GM18498 (cell line): Measurements from ENCODE around the gene KCNIP1.

Experiments used
- ATAC-seq: cut with Tn5 transposase; IDR thresholded peaks from one replicate; pipeline ENCODE4 v1.9.1; 2021; ENCODE audit warnings: mild to moderate bottlenecking, moderate library complexity; ENCODE audit not compliant: unreplicated experiment

The KCNIP1 gene

DNA sequence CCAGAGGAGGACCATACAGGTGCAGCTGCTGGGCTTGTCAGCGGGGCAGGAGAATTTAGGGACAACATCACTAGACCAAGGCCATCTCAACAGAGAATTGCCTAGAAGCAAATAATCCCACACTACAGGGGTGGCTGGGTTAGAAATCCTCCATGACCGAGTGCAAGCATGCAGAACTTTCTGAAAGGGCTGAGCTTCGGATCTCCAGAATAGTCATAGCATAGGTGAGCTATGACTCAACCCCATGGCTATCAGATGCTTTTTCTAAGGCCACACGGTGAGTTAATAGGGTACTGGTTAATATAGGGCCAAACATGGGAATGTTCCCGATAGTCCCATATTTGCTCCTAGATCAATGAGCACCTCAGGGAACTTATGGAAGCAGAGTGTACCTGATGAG lies 4.2 kb downstream of the KCNIP1 start:
- no peak for ATAC-seq

DNA sequence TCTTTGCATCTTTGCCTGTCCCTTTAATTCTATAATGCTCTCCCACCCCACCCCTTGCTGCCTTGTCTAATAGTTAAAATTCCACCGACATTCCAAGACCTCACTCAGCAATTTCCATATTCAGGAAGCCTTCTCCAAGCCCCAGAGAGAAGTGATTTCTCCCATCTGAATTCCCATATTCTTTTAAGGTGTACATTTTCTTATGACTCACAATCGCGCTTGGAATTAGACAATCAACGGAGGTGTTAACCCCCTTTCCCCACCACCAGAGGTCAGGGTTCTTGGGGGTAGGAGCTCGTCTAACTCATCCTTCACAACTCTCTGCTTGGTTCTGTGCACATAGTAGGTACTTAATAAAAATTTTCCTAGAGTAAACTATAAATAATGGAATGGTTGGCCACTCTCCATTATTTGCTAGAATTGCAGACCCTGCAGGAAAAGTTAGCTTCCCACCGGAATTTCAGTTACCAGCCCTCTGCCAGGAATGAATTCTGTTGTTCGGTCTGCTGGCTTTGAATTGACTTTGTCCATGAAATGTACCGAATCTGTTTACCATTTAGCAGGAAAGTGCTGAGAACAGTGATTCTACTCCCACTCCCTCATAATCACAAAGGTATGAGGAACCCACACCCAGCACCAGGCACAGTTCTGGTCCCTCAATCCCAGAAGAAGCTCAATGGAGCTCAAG lies 5.0 kb downstream of the KCNIP1 start:
- ATAC-seq = no peak

DNA sequence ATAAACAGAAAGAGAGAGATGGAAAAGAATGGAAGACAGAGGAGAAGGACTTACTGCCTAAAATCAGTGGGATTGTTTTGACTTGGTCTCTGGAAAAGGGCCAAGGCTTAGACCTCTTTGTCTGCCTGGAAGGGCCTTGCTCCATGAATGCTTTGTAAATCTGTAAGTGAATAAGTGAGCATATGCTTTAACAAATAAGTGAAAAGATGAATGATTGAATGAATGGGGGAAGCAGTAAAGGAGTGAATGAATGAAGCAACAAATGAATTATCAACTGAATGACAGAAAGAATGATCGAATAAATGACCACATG lies 5.5 kb downstream of the KCNIP1 start:
- ATAC-seq = no peak

DNA sequence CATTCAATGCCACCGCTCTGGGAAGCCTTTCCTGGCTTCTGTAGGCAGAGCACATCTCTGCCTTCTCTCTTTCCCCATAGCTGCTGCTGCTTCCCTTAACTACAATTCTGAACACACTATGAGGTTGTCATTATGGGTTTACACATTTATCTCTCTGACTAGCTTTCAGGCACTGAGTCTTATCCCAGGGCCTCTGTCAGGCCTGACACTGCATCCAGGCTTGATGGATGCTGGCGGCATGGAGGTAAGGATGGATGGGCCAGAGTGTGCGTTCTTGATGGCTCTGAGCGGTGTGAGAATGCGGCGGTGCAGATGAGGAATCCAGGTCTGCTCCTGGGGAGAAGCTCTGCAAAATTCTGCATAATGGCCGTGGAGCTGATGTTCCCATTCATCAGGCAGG lies 6.3 kb downstream of the KCNIP1 start:
- no peak for ATAC-seq

DNA sequence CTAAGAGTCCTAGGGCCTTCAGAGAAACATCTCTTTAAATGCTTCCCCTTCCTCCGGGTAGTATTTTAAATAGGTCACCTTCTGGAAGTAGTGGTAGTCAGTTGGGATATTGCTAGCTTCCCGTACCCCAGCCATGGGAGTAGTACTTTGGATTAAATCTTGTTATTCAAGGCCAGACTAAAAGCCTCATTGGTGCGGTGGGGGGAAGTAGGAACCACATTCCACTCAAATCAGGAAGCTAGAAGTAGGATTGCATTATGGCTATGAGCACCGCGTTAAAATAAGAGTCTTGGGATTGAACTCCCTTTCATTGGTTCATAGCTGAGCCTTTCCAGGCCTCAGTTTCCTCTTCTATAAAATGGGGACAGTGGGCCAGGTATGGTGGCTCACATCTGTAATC lies 6.7 kb downstream of the KCNIP1 start:
- ATAC-seq = no peak

DNA sequence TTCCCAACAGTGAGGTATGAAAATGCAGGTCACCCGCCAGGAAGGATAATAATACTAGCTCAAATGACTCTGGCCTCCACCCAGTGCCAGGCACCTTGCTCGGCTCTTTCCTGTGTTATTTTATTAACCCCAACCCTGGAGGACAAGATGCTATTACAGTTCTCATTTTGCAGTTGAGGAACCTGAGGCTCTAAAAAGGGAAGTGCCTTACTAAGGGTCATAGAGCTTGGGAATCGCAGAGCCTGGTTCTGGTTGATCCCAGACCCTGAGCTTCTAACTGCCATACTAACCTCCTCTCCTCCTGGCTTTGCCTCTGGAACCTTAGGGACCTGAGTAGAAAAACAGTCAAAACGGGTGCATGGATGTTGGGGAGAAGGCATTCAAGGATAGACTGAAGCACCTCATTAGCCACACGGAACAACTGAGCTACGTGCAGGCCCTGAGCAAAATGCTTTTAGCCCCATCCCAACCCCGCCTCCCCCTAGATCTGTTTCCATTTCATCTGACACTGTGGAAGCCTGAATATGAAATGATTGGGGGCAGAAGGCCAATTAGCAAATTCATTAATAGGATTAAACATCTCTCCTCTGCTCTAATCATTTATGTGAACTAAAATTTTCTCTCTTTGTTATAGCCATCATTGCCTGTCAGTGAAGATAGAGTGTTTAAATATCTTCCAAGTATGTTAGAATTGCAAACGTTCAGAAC lies 7.9 kb downstream of the KCNIP1 start:
- ATAC-seq = no peak

DNA sequence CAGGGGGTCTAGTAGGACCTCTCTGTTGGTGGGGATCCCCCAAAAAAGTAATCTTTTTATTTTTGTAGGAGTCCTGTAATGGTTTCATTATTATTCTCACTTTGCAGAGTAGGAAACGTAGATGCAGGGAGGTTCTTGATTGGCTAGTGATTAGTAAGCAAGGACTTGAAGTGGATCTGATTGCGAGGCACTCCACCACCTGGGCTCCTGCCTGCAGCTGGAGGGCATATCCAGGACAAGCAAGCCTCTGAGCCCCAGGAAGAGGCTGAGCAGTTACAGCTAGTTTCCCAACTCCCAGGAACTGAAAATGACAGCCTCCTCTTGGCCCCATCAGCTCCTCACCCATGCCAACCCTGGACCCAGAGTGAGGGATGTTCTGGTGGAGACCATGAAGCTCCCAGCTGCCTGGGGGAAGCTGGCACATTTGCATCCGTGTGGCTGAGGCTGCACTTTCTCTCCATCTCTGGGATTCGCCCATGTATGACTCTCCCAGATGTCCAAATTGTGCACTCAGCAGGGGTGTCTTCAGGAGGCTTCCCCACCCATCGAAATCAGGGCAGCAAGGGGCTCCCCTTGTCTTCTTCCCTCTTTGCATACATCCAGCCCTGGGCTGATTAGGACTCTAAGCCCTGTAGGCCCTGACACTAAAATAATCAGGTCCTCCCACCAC lies 10.2 kb downstream of the KCNIP1 start:
- no peak for ATAC-seq

DNA sequence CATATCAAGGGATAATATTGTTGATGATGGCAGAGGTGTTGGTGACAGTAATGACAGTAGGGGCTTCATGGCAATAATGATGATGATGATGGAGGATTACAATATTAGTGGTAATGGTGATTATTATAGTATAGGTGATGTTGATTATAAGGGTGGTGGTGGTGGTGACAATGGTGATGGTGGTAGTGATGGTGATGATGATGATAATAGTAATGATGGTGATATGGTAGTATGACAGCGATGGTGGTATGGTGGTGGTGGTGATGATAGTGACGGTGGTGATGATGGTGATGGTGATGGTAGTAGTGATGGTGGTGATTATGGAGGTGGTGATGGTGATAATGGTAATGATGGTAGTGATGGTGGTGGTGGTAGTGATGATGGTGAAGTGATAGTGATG lies 13.6 kb downstream of the KCNIP1 start:
- no peak for ATAC-seq

DNA sequence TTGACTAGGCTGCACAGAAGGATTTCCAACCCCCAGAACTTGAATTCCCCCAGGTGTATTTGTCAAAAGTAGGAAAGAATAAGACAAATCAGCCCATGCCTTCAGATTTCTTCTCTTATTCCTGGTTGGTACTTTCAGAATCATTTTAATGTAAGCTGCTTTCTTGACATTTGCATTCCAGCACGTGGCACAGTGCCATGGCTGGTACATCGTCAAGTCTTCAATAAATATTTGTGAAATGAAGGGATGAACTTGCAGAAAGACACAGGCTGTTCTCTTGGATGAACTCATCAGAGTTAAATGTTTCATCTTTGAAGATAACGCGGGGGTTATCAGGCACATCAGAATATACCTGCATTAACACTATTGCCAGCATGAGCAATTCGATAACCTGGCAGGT lies 14.5 kb downstream of the KCNIP1 start:
- no peak for ATAC-seq

DNA sequence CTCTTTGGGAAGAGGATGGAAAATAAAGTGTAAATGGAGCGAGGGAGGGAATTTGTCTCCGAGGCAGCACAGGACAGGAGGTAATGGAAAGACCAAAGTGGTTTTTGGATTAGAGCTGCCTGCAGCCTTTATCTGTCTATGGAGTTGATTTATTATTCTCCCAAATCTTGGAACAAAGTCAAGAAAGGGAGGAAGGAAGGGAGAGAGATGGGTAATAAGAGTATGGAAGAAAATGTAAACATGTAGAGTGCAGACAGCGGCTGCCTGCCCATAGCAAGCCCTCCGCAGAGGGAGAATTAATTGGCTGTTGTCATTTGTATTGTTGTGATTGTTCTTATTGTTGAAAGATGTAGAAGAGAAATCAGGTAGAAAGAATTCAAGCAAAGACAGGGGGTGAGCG lies 15.7 kb downstream of the KCNIP1 start:
- no peak for ATAC-seq

DNA sequence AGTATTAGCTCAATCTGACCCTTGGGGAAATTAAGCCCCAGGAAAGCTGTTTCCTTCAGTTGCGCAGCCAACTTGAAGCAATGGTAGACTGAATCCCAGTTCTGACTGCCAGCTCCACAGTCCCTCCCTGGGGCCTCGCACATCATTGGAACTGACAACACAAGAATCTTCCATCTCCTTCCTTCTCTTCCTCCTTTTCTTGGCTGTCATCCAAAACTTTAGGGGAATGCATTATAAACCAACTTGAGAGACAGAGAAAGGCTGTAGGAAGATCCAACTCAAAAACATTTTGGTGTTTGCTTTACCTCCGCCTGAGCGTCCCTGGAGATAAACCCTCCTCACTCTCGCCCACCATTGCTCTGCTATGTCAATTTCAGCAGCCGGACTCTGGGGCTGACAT lies 16.6 kb downstream of the KCNIP1 start:
- no peak for ATAC-seq

DNA sequence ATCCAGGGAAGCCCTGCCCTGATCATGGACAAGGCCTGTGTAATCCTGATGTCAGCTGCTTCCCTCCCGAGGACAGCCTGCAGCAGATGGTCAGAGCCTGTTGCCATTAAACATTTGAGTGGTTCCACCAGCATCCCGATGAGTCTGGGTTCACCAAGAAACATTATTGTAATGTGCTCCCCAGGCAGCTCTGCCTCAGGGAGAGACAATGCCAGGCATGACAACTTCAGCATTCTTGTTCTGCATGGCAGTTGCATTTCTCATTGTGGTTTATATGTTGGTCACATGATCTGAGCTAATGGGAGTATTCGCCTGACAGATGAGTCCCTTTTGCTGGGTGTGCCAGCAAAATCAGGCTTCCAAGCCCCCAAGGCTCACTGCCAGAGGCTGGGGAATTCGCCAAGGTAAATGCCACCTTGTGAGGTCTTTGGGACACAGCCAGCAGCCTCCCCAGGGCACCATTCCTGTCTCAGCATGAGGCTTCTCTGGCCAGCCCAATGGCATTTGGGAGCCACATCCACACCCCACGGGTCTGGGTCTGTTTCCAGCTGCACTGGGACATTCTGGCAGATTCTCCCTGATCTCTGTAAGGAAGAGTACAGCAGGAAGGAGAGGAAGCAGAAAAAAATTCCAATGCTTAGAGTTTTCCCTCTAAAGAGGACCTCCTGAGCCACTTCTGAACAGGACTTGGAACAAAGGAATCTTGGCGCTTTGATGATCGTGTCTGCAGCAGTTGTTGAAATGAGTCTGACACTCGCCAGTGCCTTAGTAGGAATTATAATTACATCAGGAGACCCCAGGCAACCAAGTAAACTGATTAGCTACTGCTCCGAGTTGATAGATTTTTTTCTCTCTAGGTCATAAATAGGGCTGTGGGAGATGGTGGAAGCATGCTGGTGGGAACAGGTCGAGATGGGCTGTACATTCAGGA lies 18.7 kb downstream of the KCNIP1 start:
- ATAC-seq = no peak

DNA sequence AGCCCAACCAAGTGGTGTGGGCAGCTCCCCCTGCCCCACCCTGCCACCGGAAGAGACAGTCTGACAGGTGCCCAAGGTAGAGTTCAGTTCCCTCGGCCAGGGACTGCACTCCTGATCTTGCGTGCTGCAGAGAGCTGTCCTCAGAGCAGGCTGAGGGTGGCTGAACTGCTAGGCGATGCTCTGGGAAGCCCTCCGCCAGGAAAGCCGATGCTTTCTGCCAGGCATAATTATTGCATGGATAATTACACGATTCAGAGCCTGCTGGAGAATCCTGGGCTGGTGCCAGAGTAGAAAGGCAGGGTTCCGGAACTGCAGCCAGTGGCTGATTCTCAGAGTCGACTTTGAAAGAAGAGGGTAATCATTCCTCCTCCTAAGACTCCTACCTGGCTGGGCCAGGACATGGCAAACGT lies 19.3 kb downstream of the KCNIP1 start:
- no peak for ATAC-seq

DNA sequence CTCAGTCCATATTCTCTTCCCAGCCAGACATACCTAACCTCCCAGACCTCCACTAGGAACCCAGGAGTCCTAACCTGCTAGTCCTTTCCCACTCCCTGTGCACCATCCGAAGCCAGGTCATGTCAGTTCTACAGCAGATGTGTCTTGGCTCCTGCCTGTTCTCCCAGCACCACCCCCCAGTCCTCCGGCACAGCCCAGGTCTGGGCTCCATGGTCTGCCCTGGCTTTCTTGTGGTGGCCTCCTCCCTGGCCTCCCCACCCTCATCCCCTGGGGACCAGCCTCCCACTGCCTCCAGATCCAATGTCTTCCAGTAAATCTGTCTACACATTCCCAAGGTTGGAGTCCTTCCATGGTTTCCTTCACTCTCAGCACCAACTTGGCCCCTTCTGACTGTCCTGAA lies 20.0 kb downstream of the KCNIP1 start:
- ATAC-seq = no peak

DNA sequence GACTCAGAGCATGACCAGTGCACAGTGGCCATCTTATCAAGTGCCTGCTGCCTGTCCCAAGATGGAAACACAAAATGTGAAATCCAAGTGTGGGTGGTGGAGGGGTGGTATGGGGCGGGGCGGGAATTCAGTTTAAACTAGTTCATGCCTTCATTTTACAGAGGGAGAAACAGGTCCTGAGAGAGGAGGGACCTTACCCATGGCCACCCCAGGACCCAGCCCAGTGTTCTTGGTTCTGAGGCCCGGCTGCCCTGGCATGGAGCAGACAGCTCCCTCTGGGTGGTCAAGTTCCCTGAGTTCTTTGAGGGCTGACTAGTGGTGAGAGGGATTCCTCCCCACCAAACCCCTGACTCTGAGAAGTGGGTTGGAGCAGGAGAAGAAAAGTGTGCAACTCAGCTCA lies 20.8 kb downstream of the KCNIP1 start:
- no peak for ATAC-seq

DNA sequence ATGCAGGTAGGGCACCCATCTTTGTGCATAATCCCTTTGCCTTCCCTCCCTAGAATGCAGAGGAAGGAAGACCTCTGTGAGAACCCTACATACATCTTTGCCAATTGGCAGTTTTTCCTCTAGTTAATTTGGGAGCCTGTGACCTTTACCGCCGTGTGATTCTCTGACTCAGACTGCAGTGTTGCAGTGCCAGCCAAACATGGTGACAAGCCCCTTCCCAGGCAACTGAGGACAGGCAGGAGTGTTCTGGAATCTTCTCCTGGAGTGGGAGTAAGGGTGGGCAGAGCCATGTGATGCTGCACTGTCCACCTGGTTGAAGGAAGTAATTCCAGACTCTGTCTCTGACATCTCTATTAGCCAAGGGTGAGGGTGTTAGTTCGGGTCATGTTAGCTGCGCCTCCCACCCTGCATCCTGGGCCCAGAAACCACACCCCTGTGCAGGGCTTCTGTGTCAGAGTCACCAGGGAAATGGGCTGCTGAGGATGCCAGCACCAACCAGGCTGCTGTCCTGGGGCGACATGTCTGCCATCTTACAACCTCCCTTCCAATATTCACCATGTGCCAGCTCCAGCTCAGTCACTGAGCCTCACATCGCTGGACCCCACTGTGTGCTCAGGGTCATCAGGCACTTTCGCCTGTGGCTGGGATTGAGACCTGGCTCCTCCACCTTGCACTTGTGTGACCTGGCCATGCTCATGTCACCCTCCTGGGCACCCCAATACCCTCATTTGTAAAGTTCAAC lies 21.8 kb downstream of the KCNIP1 start:
- no peak for ATAC-seq

DNA sequence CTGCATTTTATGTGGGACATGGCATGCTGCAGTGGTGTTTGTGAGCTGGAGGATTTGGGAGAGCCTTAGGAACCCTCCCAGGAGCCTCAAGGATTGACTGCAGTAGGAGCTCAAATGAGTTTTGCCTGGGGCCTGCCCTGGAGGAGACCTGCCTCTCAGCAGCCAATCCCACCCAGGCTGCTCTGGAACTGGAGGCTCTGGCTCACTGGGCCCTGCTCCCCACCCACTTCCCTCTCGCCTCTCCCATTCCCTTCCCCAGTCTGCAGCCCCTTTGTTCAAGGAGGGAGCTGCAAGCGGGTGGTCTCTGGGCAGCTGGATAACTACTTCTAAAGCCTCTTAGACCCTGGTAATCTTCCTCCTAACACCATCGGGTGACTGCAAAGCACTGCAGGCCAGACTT lies 24.2 kb downstream of the KCNIP1 start:
- no peak for ATAC-seq

DNA sequence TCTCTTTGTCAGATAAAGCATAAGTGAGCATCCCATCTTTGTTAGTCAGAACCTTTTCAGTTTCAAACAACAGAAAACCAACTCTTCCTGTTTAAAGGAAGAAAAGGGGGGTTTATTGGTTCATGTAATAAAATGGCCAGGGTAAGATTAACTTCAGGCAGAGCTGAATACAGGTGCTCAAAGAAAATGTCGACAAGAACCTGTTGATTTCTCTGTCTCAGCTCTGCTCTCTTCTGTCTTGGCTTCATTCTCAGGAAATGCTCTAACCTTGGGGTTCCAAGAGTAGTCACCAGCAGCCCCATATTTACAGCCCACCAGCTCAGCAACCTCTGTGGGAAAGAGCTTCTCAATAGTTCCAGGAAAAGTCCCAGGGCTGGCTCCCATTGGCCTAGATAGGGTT lies 25.2 kb downstream of the KCNIP1 start:
- ATAC-seq = no peak

DNA sequence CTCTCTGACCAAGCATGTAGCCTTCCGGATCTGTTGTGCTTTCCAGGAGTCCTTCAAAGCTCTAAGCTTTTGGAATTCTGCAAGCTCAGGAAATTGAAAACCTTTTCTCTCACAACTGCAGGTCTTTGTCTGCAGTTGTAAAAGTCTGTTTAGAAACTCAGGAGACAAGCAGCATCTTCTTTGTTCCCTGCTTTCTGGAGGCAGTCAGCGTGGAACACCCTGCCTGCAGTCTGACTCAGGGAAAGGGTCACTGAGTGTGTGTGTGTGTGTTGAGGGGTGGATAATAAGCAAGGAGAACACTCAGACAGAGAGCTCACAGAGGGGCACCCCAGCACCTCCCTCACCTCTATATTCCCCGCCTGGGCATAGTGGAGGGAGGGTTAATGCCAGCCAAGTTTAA lies 29.1 kb downstream of the KCNIP1 start:
- ATAC-seq = no peak

DNA sequence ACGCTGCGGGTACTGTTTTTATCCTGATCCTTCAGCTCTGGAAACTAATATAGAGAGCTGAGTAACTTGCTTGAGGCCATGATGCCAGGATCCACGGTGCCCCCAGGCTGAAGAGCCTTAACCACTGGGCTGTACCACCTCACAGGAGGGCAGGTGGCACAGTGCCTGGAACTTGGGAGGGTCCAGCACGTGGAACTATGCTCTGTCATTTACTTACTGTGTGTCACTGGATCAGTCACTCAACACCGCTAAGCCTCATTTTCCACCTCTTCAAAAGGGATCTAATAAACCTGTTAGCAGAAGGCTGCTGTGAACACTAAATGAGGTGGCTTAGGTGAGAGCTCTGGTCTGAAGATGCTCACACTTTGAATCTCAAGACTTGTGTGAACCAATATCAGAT lies 29.6 kb downstream of the KCNIP1 start:
- no peak for ATAC-seq

DNA sequence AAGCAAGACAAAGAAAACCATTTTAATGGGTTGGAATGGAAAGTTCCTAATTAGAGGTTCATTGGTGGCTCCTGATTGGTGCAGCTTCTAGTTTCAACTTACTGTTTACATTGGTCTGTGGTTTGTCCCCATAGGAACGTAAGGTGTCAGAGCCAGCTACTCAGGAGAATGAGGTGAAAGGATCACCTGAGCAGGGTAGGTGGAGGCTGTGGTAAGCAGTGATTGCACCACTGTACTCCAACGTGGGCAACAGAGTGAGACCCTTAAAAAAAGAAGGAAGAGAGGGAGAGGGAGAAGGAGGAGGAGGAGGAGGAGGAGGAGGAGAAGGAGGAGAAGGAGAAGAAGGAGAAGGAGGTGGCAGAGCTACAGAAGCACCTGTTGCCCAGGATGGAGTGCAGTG lies 30.4 kb downstream of the KCNIP1 start:
- ATAC-seq = no peak
